Activated T-helper 17 cell treated with anti-CD3 and anti-CD28 coated beads, Interleukin-2, amount 50 U/mL, for 72 hours (primary cell): Measurements from ENCODE around the gene MPND. TPM values are rescaled to one million over a fixed set of nuclear protein-coding genes. Genes with fewer than 3 reads are reported as not detected.

ENCODE experiments used
- ATAC-seq: fragments of 150-1000 bp; cut with Tn5 transposase; replicated peaks from 2 replicates; pipeline ENCODE4 v1.10.0; 2021; ENCODE audit warnings: mild to moderate bottlenecking, moderate library complexity
- H3K27ac Mint-ChIP-seq: one replicate; pipeline ENCODE4 v1.8.0; 2022; ENCODE audit warnings: mixed read lengths
- H3K27me3 Mint-ChIP-seq: one replicate; pipeline ENCODE4 v1.8.0; 2022; ENCODE audit warnings: mixed read lengths
- H3K36me3 Mint-ChIP-seq: one replicate; pipeline ENCODE4 v1.8.0; 2022; ENCODE audit warnings: low read depth, mild to moderate bottlenecking, mixed read lengths
- H3K4me1 Mint-ChIP-seq: one replicate; pipeline ENCODE4 v1.8.0; 2022; ENCODE audit warnings: mixed read lengths
- H3K4me3 Mint-ChIP-seq: one replicate; pipeline ENCODE4 v1.8.0; 2022; ENCODE audit warnings: mild to moderate bottlenecking, mixed read lengths
- H3K9me3 Mint-ChIP-seq: one replicate; pipeline ENCODE4 v1.8.0; 2022; ENCODE audit warnings: mixed read lengths
- total RNA-seq, 2 donors: library from RNA; stranded (reverse); gene quantifications; one replicate each; pipeline ENCODE4 v1.2.3, GENCODE V29; 2022

MPND gene
- total RNA-seq, 2 donors from 2014 or later, result 15.5 to 19.7 TPM

DNA sequence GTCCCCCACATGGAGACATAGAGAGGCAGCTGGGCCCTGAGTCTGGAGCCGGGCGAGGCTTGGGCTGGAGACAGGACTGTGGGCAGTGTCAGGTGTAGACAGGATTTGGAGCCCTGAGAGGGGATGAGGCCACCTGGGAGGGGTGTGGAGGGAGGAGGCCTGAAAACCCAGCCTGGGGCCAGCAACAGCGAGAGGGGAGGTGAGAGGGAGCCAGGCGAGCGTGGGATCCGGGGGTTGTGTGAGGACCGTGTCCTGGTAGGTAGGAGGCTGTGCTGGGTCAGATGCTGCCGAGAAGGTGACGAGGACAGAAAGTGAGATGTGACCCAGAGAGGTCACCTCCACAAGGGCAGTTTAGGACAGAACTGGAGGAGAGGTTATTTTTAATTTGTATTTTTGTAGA is 7.4 kb downstream of the MPND start:
- H3K27ac Mint-ChIP-seq, result no peak overlapping the region
- H3K4me1 Mint-ChIP-seq, result no peaks in the 10 kb centered on the region
- no peaks in the 10 kb centered on the region for H3K27me3 Mint-ChIP-seq
- ATAC-seq, result no peak
- no peak overlapping the region for H3K4me3 Mint-ChIP-seq
- peaks cover 35% of the 10 kb centered on the region for H3K36me3 Mint-ChIP-seq
- no peaks in the 10 kb centered on the region for H3K9me3 Mint-ChIP-seq

DNA sequence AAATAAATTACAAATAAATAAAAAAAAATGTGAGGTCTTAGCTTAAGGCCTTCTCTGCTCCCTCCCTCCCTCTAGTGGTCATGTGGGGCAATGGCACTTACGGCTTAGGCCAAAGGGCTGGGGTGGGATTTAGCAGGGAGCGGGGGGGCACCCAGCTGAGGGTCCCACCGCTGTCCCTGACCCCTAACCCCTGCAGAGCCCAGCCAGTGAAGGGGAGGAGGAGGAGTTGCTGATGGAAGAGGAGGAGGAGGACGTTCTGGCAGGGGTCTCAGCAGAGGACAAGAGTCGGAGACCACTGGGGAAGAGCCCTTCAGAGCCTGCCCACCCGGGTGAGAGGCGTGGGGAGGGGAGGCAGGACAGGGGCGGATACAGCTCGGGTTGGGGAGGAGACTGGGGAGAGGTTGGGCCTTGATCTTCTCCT is 9.3 kb downstream of the MPND start:
- peak; percentile 64 for ATAC-seq
- Mint-ChIP-seq H3K36me3 (peaks cover 28% of the 10 kb centered on the region), H3K4me1 (no peaks in the 10 kb centered on the region), H3K27me3 (no peaks in the 10 kb centered on the region), H3K4me3 (no peak overlapping the region), H3K9me3 (no peaks in the 10 kb centered on the region), H3K27ac (no peak overlapping the region)

DNA sequence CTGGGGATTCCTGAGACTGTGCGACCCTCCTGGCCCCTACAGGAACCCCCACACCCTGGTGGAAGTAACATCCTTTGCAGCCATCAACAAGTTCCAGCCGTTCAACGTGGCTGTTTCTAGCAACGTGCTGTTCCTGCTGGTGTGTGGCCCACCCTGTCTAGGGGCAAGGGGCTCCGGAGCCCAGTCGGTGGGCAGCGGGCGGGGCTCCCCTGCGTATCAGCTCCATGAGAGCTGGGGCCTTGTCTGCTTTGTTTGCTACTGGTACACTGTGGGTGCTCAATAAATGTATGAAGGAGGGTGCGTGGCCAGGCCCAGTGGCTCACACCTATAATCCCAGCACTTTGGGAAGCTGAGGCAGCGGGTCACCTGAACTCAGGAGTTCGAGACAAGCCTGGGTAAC is 10.9 kb downstream of the MPND start:
- ATAC-seq, result no peak
- no peaks in the 10 kb centered on the region for H3K27me3 Mint-ChIP-seq
- H3K4me1 Mint-ChIP-seq, result no peaks in the 10 kb centered on the region
- peaks cover 22% of the 10 kb centered on the region for H3K36me3 Mint-ChIP-seq
- no peak overlapping the region for H3K4me3 Mint-ChIP-seq
- no peak overlapping the region for H3K27ac Mint-ChIP-seq
- H3K9me3 Mint-ChIP-seq, result no peaks in the 10 kb centered on the region

DNA sequence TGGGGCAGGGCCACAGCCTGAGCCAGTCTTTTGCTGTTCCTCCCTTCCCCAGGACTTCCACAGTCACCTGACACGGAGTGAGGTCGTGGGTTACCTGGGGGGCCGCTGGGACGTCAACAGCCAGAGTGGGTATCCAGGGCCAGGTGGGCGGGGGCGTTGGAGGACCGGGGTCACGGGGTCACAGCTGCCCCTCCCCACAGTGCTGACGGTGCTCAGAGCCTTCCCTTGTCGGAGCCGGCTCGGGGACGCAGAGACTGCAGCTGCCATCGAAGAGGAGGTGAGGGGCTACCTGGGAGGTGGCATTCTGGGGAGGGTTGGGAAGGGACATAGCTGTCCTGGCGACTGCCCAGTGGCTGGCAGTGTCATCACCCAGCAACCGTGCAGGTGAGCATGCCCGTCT is 11.5 kb downstream of the MPND start:
- H3K9me3 Mint-ChIP-seq, result no peaks in the 10 kb centered on the region
- H3K4me1 Mint-ChIP-seq, result no peaks in the 10 kb centered on the region
- no peak for ATAC-seq
- H3K4me3 Mint-ChIP-seq, result no peak overlapping the region
- H3K27ac Mint-ChIP-seq, result no peak overlapping the region
- H3K27me3 Mint-ChIP-seq, result no peaks in the 10 kb centered on the region
- H3K36me3 Mint-ChIP-seq, result peaks cover 27% of the 10 kb centered on the region

DNA sequence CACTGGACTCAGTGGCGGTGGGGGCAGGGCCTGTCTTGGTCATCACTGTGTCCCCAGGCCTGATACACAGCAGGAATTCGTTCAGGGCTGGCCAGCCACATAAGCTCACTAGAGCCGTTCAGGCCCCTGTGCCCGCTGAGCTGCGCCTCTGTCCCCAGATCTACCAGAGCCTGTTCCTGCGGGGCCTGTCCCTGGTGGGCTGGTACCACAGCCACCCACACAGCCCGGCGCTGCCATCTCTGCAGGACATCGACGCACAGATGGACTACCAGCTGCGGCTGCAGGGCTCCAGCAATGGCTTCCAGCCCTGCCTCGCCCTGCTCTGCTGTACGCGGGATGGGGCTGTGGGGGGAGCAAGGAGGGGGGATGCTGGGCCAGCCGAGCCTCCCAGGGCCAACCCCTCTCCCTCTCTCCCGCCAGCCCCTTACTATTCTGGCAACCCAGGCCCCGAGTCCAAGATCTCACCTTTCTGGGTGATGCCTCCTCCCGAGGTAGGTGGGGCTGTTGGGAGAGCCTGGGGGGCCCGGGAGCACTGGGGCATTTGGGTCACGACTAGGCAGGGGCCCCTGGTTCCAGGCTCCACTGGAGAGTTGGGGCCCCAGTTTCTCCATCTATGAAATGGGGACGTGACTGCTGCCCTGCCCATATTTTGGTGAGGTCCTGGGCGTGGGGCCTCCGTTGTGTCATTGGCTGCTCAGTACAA is 13.9 kb downstream of the MPND start:
- H3K36me3 Mint-ChIP-seq, result peaks cover 36% of the 10 kb centered on the region
- no peak overlapping the region for H3K4me3 Mint-ChIP-seq
- no peaks in the 10 kb centered on the region for H3K27me3 Mint-ChIP-seq
- no peaks in the 10 kb centered on the region for H3K4me1 Mint-ChIP-seq
- ATAC-seq, result no peak
- no peaks in the 10 kb centered on the region for H3K9me3 Mint-ChIP-seq
- peak overlapping the region; percentile 63 for H3K27ac Mint-ChIP-seq

DNA sequence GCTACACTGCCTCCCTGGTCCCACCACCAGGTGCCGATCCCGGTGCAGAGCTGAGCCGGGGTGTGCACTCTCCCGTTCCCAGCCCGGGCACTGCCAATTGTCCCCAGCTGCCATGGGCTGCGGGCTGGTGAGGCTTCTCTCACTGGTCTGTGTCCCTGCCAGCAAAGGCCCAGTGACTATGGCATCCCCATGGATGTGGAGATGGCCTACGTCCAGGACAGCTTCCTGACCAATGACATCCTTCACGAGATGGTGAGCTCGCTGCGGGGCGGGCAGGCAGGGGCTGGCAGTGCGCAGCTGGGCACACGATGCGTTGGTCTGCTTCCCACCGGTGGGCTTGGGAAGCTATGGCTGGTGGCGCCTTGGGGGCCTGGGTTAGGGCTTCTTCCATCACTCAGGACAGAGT is 14.6 kb downstream of the MPND start:
- no peak for ATAC-seq
- Mint-ChIP-seq H3K4me3 (no peak overlapping the region), H3K27me3 (no peaks in the 10 kb centered on the region), H3K36me3 (peaks cover 43% of the 10 kb centered on the region), H3K4me1 (no peaks in the 10 kb centered on the region), H3K27ac (peak overlapping the region; percentile 19), H3K9me3 (no peaks in the 10 kb centered on the region)

DNA sequence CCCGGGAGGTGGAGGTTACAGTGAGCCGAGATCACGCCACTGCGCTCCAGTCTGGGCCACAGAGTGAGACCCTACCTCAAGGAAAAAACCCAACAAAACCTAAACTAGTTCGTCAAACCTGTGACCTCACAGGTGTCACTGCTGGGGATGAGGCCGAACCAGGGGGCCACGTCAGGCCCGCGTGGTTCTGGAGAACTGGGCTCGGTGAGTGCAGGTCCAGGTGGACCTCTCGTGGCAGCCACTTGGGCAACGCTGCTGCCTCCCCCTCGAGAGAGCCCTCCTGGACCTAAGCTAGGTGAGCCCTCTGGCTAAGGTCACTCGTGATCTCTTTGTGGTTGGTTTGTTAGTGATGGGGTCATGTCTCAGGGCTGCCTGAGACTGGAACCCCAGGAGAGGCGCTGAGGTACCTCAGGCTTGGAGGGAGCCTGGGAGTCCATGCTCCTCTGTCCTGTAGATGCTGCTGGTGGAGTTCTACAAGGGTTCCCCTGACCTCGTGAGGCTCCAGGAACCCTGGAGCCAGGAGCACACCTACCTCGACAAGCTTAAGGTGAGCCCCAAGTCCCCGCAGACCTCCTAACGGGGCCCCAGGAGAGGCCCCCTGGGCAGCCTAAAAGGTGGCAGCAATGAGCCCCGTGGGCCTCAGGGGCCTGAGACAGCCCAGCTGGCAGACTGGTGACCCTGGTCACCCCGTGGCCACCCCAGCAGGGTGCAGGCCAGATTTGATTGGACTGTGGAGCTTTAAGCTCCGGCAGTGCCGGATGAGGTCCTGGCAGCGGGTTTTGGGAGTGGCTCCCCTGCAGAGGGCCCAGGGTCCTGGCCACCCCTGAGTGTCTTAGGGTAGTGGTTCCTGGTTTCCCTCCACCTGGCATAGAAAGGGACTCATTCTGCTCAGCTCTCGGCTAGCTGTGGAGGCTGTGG is 15.6 kb downstream of the MPND start:
- no peaks in the 10 kb centered on the region for H3K4me1 Mint-ChIP-seq
- peaks cover 54% of the 10 kb centered on the region for H3K36me3 Mint-ChIP-seq
- no peak overlapping the region for H3K4me3 Mint-ChIP-seq
- H3K27me3 Mint-ChIP-seq, result no peaks in the 10 kb centered on the region
- H3K9me3 Mint-ChIP-seq, result no peaks in the 10 kb centered on the region
- no peak for ATAC-seq
- H3K27ac Mint-ChIP-seq, result peak overlapping the region; percentile 22

DNA sequence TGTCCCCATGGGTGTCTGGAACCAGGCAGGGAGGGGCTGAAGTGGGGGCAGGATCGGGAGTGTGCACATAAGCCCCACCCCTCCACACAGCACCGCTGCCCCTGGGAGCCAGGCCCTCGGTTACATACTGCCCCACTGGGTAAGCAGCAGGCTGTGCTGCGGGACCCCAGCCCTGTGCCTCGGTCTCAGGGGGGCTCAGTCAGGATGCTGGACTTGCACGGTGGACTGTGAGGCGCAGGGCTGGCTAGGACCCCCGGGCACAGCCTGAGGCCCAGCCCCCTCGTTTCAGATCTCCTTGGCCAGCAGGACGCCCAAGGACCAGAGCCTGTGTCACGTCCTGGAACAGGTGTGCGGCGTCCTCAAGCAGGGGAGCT is 16.3 kb downstream of the MPND start:
- peak; percentile 30 for ATAC-seq
- H3K4me1 Mint-ChIP-seq, result no peaks in the 10 kb centered on the region
- no peak overlapping the region for H3K4me3 Mint-ChIP-seq
- no peaks in the 10 kb centered on the region for H3K9me3 Mint-ChIP-seq
- H3K36me3 Mint-ChIP-seq, result peaks cover 59% of the 10 kb centered on the region
- H3K27me3 Mint-ChIP-seq, result no peaks in the 10 kb centered on the region
- no peak overlapping the region for H3K27ac Mint-ChIP-seq

DNA sequence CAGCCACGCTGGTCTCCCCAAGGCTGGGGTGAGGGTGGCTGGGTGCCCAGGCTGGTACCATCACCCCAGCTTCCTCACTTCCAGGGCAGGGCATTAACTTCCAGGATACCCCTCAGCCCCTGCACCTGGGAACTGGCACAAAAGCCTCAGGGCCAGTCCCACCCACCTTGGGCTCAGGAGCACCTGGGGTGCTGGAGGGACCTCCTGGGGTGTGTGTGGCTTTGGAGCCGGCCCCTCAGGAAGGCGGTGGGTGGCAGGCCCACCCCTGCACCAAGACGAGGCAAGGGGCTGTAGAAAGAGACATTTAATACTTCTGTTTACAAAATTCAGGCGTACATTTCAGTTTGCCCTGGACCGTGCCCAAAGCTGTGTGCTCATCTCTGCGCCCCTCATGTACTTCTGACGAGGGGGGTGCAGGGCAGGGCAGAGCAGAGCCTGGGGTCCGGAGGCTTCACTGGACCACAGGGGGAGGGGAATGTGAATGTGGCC is 16.8 kb downstream of the MPND start:
- H3K27me3 Mint-ChIP-seq, result no peaks in the 10 kb centered on the region
- no peak overlapping the region for H3K4me3 Mint-ChIP-seq
- no peaks in the 10 kb centered on the region for H3K9me3 Mint-ChIP-seq
- peak overlapping the region; percentile 30 for H3K27ac Mint-ChIP-seq
- peaks cover 63% of the 10 kb centered on the region for H3K36me3 Mint-ChIP-seq
- no peaks in the 10 kb centered on the region for H3K4me1 Mint-ChIP-seq
- no peak for ATAC-seq

DNA sequence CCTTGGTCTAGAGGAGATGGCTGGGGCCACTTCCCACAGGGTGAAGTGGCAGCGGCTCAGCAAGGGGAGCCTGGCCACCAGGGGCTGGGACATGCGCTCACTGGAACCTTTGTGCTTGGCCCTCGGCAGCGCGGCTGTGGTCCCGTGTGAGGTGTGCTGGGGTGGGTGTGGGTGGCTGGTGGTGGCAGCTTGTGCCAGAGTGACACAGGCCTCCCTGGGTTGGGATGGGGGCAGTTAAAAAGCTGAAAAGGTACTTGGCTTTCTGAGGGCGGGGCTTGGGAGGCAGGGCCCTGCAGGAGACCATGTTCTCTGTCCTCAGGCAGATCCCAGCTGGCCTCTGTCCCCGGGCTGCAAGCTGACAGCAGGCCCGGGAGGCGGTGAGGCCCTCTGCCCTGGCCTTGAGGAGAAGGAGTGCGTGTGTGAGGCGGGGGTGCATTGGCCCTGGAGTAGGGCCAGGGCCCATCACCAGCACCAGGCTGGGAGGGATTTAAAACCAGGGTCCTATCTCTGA is 17.3 kb downstream of the MPND start:
- Mint-ChIP-seq H3K36me3 (peaks cover 65% of the 10 kb centered on the region), H3K4me1 (no peaks in the 10 kb centered on the region), H3K27ac (peak overlapping the region; percentile 30), H3K9me3 (no peaks in the 10 kb centered on the region), H3K4me3 (no peak overlapping the region), H3K27me3 (no peaks in the 10 kb centered on the region)
- no peak for ATAC-seq

DNA sequence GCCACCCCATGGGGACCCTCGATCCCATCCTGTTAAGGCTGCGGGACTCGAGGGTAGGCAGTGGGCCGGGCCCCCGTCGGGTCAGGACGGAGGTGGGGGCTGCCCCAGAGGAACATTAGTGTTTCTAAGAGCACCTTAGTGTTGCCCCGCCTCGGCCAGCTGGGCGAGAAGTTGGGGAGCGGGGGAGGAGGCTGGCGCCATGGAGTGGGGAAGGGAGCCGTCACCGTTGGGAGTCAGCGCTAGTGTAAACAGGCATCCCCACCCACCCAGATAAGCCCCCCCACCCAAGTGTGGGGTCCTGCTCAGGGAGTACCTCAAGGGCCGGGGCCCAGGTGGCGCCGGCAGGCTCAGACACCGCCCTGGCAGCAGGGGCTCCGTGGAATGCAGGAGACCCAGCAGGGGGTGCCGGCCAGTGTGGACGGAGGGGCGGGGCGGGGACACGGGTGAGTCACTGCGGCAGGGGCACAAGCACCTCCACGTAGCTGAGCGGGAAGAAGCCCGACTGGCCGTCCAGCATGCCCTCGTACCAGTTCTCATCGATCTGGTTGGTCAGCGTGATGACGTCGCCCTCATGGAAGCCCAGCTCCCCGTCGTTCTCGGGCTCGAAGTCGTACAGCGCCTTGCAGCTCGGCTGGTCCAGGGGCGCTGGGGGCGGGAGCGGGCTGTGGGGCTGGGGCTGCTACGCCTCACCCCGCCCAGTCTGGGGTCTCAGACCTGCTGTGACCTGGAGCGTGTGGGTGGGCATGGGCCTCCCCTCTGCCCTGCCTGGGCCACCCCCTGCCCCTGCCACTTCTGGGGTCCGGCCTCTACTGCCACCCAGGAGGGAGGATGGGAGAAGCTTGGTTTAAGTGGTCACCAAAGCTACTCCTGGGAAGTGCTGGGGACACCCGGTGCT is 18.0 kb downstream of the MPND start:
- ATAC-seq, result no peak
- Mint-ChIP-seq H3K4me3 (no peak overlapping the region), H3K27me3 (no peaks in the 10 kb centered on the region), H3K9me3 (no peaks in the 10 kb centered on the region), H3K36me3 (peaks cover 67% of the 10 kb centered on the region), H3K27ac (peak overlapping the region; percentile 61), H3K4me1 (no peaks in the 10 kb centered on the region)

DNA sequence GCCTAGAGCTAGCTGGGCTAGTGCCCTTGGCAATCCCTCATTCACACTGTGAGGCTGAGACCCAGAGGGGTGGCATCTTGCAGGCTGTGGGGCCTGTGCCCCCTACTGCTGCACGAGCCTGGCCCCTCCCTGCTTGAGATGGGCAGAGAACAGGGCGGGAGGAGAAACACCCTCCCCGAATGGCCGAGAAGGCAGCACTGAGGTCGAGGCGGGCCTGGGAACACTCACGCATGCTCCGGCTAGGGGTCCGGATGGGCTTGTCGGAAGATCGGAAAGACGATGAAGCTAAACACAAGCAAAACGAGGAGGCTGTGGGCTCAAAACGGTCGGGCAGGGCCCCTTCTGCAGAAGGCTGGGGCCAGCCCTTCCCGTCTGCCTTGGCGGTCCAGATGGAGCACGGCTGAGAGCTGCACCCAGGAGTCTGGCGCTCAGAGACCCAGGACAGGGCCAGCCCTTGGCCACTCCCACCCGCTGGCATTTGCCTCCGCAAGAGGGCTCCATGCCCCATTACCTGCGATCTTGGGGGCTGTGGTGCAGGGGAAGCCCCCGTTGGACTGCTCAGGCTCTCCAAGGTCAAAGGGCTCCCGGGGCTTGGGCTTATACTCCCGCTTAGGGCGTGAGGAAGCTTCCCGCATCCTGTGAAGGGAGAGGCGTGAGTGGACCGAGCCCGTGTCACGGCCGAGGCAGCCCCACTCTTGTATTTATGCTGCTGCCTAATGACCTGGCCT is 18.9 kb downstream of the MPND start:
- H3K27me3 Mint-ChIP-seq, result no peaks in the 10 kb centered on the region
- no peaks in the 10 kb centered on the region for H3K4me1 Mint-ChIP-seq
- peaks cover 70% of the 10 kb centered on the region for H3K36me3 Mint-ChIP-seq
- ATAC-seq, result no peak
- H3K4me3 Mint-ChIP-seq, result no peak overlapping the region
- H3K9me3 Mint-ChIP-seq, result no peaks in the 10 kb centered on the region
- peak overlapping the region; percentile 61 for H3K27ac Mint-ChIP-seq

DNA sequence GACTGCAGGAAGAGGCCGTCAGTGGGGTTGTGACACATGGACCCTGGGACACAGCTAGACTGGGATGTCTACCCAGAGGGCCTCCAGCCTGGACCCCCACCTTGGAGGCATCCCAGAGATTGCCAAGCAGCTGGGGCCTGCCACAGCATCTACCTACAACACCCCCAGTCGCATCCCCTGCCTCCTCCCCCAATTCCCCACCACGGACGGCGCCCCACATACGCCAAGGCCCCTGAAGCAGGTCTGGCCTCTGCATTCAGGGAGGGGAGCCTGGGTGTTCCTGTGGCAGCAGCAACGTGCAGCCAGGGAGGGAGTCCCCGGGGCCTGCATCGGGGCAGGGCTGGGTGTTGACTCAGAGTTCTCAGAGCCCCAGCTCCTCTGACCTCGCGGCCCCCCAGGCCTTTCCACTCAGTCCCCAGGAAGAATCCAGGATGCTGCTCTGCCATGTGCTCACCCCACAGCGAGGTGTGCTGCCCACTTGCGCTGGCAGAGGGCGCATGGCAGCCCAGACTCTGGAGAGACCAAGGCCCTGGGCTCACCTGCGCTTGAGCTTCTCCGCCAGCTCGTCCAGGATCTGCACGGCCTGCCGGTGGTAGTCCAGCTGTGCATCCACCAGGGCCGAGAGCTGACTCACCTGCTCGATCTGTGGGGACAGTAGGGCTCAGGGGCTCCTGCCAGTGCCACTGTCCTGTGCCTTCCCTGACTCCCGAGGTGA is 19.6 kb downstream of the MPND start:
- Mint-ChIP-seq H3K4me3 (no peak overlapping the region), H3K36me3 (peaks cover 73% of the 10 kb centered on the region), H3K9me3 (no peaks in the 10 kb centered on the region), H3K27ac (peak overlapping the region; percentile 20), H3K4me1 (no peaks in the 10 kb centered on the region), H3K27me3 (no peaks in the 10 kb centered on the region)
- ATAC-seq, result no peak
